ENCODE data around the gene TWF1.
A peak's percentile ranks its signal among the peaks of the same experiment; 100 is the strongest.

The TWF1 gene

DNA sequence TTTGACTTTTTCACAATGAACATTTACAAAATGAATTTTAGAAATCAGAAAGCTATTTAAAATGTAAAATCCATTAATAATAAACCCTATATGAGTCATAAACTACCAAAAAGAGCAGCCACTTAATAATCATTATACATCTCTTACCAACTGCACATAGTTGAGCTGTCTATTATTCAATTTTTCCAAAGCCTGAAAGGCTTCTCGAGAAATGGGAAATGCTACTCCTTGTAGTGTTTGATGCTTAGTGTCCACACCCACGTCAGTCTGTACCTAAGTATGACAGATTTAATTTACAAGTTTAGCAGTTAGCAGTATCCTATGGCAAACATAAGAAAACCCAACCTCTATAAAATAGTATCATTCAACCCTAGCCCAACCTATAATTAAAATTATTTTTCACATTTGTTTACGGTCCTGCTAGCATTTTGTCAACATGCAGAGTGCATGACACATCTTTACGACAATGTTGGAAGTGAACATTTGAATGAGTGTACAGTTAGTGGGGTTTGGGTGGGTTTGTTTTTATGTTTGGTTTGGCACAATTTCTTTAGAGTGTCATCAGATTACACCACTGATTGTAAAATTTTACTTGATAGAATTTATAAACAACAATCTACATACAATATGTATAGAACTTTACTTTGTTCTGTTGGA is 8.4 kb downstream of the TWF1 start:
- H3K36me3 ChIP-seq (ENCODE audit: control insufficient read depth in 2 of 2, insufficient read depth in 1 of 2, low read length in 2 of 2): peaks cover 58 to 64% of the 10 kb centered on the region in 2 experiments

GRCh38 chr12:43795716-43796280 is 10.3 kb downstream of the TWF1 start:
- H3K27ac ChIP-seq (ENCODE audit: extremely low read depth, low read depth, low read length): no peak overlapping the region
- peaks cover 42 to 51% of the 10 kb centered on the region in 2 experiments for H3K36me3 ChIP-seq (ENCODE audit: control insufficient read depth in 2 of 2, insufficient read depth in 1 of 2, low read length in 2 of 2)
- POLR2A ChIA-PET: interaction anchor here (1.3 kb wide), 1 partner anchor 10 kb away, joined by 3 read pairs; no protein-coding TSS in a partner anchor
- H3K4me1 ChIP-seq (ENCODE audit: control insufficient read depth, insufficient read depth, low read length): peaks cover 21% of the 10 kb centered on the region
- H3K4me3 ChIP-seq (ENCODE audit: low read depth, low read length): no peak overlapping the region
- peak; percentile 60 for TF ChIP-seq TCF7L2 (IDR thresholded peaks at IDR 0.05; ENCODE audit: borderline replicate concordance, low read depth, low read length)
- TF ChIP-seq FEZF1 (tag by site-specific recombination; IDR thresholded peaks at IDR 0.05): peak; percentile 34; the same call in 1 of the 2 replicates
- TF ChIP-seq MEIS1 (CRISPR knock-in tag; IDR thresholded peaks at IDR 0.05; ENCODE audit: borderline replicate concordance): no peak
- no peak for TF ChIP-seq ZNF544 (tag by site-specific recombination; IDR thresholded peaks at IDR 0.05)
- TF ChIP-seq ZNF791 (tag by site-specific recombination; IDR thresholded peaks at IDR 0.05): no peak
- no peak for TF ChIP-seq ZSCAN30 (tag by site-specific recombination; IDR thresholded peaks at IDR 0.05)
- TF ChIP-seq ZNF274 (IDR thresholded peaks at IDR 0.05; ENCODE audit: low read length): no peak
- no peak for TF ChIP-seq ZNF274 (tag by site-specific recombination; IDR thresholded peaks at IDR 0.05; ENCODE audit: borderline replicate concordance)
- 0 out of 2 replicates have a peak, but pooled peaks have one; percentile 23 for TF ChIP-seq ZNF843 (tag by site-specific recombination; IDR thresholded peaks at IDR 0.05)
- peak; percentile 70 for TF ChIP-seq PRDM6 (tag by site-specific recombination; IDR thresholded peaks at IDR 0.05)
- CTCF ChIA-PET: interaction anchor here (1.0 kb wide), 1 partner anchor 30 kb away, joined by 4 read pairs; no protein-coding TSS in a partner anchor
- no peaks in the 10 kb centered on the region for H3K9me3 ChIP-seq (ENCODE audit: control insufficient read depth, insufficient read depth, low read depth, low read length)

More for the DNA sequence above, 8.4 kb downstream of the TWF1 start:
- no peaks in the 10 kb centered on the region for H3K9me3 ChIP-seq (ENCODE audit: control insufficient read depth, insufficient read depth, low read depth, low read length)
- TF ChIP-seq, protein P1, sequence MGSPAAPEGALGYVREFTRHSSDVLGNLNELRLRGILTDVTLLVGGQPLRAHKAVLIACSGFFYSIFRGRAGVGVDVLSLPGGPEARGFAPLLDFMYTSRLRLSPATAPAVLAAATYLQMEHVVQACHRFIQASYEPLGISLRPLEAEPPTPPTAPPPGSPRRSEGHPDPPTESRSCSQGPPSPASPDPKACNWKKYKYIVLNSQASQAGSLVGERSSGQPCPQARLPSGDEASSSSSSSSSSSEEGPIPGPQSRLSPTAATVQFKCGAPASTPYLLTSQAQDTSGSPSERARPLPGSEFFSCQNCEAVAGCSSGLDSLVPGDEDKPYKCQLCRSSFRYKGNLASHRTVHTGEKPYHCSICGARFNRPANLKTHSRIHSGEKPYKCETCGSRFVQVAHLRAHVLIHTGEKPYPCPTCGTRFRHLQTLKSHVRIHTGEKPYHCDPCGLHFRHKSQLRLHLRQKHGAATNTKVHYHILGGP (tag by site-specific recombination; IDR thresholded peaks at IDR 0.05): peak; percentile 43; the same call in 1 of the 2 replicates
- TF ChIP-seq PRDM6 (tag by site-specific recombination; IDR thresholded peaks at IDR 0.05) (peak; percentile 59), SP7 (tag by site-specific recombination; IDR thresholded peaks at IDR 0.05) (peak; percentile 50; the same call in 1 of the 2 replicates), MZF1 (tag by site-specific recombination; IDR thresholded peaks at IDR 0.05; ENCODE audit: borderline replicate concordance) (peak; percentile 75; the same call in 1 of the 2 replicates), ZNF843 (tag by site-specific recombination; IDR thresholded peaks at IDR 0.05) (no peak), ELK4 (IDR thresholded peaks at IDR 0.05; ENCODE audit: borderline replicate concordance, low read depth, low read length) (no peak)
- TF ChIP-seq, protein P2, sequence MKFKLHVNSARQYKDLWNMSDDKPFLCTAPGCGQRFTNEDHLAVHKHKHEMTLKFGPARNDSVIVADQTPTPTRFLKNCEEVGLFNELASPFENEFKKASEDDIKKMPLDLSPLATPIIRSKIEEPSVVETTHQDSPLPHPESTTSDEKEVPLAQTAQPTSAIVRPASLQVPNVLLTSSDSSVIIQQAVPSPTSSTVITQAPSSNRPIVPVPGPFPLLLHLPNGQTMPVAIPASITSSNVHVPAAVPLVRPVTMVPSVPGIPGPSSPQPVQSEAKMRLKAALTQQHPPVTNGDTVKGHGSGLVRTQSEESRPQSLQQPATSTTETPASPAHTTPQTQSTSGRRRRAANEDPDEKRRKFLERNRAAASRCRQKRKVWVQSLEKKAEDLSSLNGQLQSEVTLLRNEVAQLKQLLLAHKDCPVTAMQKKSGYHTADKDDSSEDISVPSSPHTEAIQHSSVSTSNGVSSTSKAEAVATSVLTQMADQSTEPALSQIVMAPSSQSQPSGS (tag by site-specific recombination; IDR thresholded peaks at IDR 0.05; ENCODE audit: low read depth): no peak
- POLR2A ChIA-PET: no interaction called here
- no peak overlapping the region for H3K4me3 ChIP-seq (ENCODE audit: low read depth, low read length)
- no peak overlapping the region for H3K27ac ChIP-seq (ENCODE audit: extremely low read depth, low read depth, low read length)
- H3K4me1 ChIP-seq (ENCODE audit: control insufficient read depth, insufficient read depth, low read length): peaks cover 21% of the 10 kb centered on the region
- CTCF ChIA-PET: interaction anchor here (0.7 kb wide), 1 partner anchor 84 kb away, joined by 4 read pairs; no protein-coding TSS in a partner anchor
